BE2C (cell line): Measurements from ENCODE around the gene PTPN18.

Experiments used
- DNase-seq: peaks from one replicate; pipeline ENCODE4 v3.0.0-alpha.2; 2020
- H3K27me3 ChIP-seq: fragments of 250-450 bp; sonication (Bioruptor Pico); 2 replicates; pipeline ENCODE4 v1.5.1; 2020; ENCODE audit warnings: mild to moderate bottlenecking
- H3K36me3 ChIP-seq: fragments of 250-450 bp; sonication (Bioruptor Pico); 2 replicates; pipeline ENCODE4 v1.5.1; 2020; ENCODE audit warnings: mild to moderate bottlenecking
- H3K4me1 ChIP-seq: fragments of 250-450 bp; sonication (Bioruptor Pico); 2 replicates; pipeline ENCODE4 v1.5.1; 2020
- H3K4me3 ChIP-seq: 2 replicates; pipeline ENCODE4 v1.5.1; 2011; ENCODE audit warnings: low read depth, low read length
- H3K9me3 ChIP-seq: fragments of 250-450 bp; sonication (Bioruptor Pico); 2 replicates; pipeline ENCODE4 v1.5.1; 2020
- TF ChIP-seq, protein P1 (sequence below): IDR thresholded peaks from 2 replicates; pipeline ENCODE4 v1.5.1; 2012; ENCODE audit warnings: mild to moderate bottlenecking, low read depth, low read length

The PTPN18 gene

GRCh38 chr2:130388221-130388907 is 32.5 kb downstream of the PTPN18 start:
- DNase-seq = no peak

GRCh38 chr2:130389358-130389757 is 33.5 kb downstream of the PTPN18 start:
- no peak for DNase-seq
- H3K4me1 ChIP-seq = no peaks in the 10 kb centered on the region; the same call in 1 of the 2 replicates
- H3K9me3 ChIP-seq = no peaks in the 10 kb centered on the region
- no peaks in the 10 kb centered on the region for H3K36me3 ChIP-seq
- no peak overlapping the region for H3K4me3 ChIP-seq
- TF ChIP-seq, protein P1, sequence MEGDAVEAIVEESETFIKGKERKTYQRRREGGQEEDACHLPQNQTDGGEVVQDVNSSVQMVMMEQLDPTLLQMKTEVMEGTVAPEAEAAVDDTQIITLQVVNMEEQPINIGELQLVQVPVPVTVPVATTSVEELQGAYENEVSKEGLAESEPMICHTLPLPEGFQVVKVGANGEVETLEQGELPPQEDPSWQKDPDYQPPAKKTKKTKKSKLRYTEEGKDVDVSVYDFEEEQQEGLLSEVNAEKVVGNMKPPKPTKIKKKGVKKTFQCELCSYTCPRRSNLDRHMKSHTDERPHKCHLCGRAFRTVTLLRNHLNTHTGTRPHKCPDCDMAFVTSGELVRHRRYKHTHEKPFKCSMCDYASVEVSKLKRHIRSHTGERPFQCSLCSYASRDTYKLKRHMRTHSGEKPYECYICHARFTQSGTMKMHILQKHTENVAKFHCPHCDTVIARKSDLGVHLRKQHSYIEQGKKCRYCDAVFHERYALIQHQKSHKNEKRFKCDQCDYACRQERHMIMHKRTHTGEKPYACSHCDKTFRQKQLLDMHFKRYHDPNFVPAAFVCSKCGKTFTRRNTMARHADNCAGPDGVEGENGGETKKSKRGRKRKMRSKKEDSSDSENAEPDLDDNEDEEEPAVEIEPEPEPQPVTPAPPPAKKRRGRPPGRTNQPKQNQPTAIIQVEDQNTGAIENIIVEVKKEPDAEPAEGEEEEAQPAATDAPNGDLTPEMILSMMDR = no peak
- H3K27me3 ChIP-seq = no peaks in the 10 kb centered on the region

More at GRCh38 chr2:130388221-130388907, 32.5 kb downstream of the PTPN18 start:
- H3K4me3 ChIP-seq = no peak overlapping the region
- TF ChIP-seq, protein P1 = no peak
- H3K9me3 ChIP-seq = no peaks in the 10 kb centered on the region
- H3K36me3 ChIP-seq = no peaks in the 10 kb centered on the region
- no peaks in the 10 kb centered on the region; the same call in 1 of the 2 replicates for H3K4me1 ChIP-seq
- H3K27me3 ChIP-seq = no peaks in the 10 kb centered on the region

- TF ChIP-seq, protein P1 = no peak
- no peaks in the 10 kb centered on the region for H3K27me3 ChIP-seq
- no peaks in the 10 kb centered on the region for H3K9me3 ChIP-seq
- no peaks in the 10 kb centered on the region; the same call in 1 of the 2 replicates for H3K4me1 ChIP-seq
- no peaks in the 10 kb centered on the region for H3K36me3 ChIP-seq
- no peak for DNase-seq
- no peak overlapping the region for H3K4me3 ChIP-seq
These were observed 33.9 kb downstream of the PTPN18 start for GRCh38 chr2:130389783-130390182.

GRCh38 chr2:130390460-130391057 is 34.7 kb downstream of the PTPN18 start:
- DNase-seq = no peak
- Histone ChIP-seq H3K36me3 (no peaks in the 10 kb centered on the region), H3K4me1 (no peaks in the 10 kb centered on the region; the same call in 1 of the 2 replicates), H3K9me3 (no peaks in the 10 kb centered on the region), H3K4me3 (peak overlapping the region; percentile 65), H3K27me3 (no peaks in the 10 kb centered on the region)
- TF ChIP-seq, protein P1 = no peak

DNA sequence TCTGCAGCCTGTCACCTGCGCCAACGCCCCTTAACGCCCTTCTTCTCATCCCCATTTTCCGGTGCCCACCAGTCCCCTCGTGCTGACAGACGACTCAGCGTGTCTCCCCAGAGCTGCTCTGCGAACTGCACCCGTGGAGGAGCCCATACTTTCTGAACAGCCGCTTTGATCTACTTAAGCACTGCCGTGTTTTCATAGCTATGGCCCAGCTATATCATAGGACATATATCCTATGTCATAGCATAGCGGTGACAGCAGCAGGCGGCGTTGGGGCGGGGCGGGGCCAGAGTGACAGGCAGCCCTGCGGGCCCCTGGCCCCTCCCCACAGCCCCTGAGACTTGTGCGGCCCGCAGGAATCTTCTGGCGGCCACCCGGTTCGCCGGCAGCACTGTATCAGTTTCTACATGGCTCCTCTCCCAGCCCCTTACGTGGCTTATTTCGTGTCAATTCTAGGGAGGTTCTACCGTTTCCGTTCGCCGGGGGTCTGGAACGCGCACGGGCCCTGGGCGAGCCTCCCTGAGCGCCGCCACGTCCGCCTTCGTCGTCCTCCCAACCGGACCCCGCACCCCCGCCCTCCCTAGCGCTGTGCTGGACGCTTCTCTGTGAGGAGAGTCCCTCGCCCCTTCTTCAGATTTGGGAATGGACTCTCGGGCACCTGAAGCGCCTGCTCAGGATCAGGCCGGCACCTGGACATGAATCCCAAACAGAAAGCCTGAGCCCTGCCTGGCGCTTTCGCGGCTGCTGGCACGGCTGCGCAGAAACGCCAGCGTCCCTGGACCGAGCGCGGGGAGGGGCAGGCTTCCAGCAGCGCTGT is 35.4 kb downstream of the PTPN18 start:
- peak; percentile 83 for DNase-seq
- H3K27me3 ChIP-seq = no peaks in the 10 kb centered on the region
- no peaks in the 10 kb centered on the region for H3K36me3 ChIP-seq
- no peaks in the 10 kb centered on the region for H3K9me3 ChIP-seq
- H3K4me1 ChIP-seq = no peaks in the 10 kb centered on the region; the same call in 1 of the 2 replicates
- TF ChIP-seq, protein P1 = no peak
- H3K4me3 ChIP-seq = peak overlapping the region; percentile 65
